NOMO-1 (cell line): Measurements from ENCODE around the gene GAP43.

Source experiments
- DNase-seq, 2 experiments: peaks; one replicate each; lab custom pipeline; 2025; ENCODE audit not compliant: unreplicated experiment in 2 of 2; lab: John Stamatoyannopoulos, UW

GAP43 gene

DNA sequence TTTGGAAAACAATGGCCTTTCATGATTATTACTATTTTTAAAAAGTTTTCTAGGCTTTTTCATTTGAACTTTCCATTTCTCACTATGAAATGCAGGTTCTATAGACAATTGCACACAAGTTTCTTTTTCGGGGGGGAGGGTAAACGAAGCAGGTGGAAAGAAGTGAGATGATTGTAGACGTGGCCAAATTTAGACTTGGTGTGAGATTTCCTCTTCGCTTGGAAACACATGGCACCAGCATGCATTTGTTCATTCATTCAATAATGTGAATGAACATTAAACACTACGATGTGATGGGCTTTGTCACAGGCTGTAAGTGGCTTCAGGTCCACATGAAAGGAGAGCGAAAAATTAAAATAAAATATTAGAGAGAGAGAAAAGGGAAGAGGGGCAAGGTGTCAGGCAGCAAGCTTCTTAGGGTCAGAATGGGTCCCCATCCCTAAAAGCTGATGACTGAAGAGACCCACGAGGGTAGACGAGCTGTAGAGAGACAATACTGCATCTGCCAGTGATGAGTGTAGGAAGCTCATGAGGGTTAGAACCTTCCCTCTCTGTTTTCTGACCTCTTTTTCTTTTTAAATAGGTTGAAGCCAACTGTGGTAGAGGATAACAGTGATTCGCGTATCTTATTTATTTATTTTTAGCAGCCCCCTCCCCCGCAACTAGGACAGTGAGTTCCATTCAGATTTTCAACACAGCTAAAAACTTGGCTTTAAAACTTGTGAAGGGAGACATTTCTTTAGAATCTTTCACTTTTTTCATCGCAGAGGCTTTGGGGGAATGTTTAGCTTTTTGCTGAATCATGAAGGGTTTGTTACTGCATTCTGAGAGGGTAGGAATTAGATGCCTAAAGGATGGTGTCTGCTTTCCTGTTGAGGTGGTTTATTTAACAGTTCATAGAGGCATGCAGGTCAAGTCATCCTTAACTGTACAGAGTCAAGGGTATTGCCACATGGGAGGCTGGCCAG lies 36.2 kb downstream of the GAP43 start:
- DNase-seq = no peak

DNA sequence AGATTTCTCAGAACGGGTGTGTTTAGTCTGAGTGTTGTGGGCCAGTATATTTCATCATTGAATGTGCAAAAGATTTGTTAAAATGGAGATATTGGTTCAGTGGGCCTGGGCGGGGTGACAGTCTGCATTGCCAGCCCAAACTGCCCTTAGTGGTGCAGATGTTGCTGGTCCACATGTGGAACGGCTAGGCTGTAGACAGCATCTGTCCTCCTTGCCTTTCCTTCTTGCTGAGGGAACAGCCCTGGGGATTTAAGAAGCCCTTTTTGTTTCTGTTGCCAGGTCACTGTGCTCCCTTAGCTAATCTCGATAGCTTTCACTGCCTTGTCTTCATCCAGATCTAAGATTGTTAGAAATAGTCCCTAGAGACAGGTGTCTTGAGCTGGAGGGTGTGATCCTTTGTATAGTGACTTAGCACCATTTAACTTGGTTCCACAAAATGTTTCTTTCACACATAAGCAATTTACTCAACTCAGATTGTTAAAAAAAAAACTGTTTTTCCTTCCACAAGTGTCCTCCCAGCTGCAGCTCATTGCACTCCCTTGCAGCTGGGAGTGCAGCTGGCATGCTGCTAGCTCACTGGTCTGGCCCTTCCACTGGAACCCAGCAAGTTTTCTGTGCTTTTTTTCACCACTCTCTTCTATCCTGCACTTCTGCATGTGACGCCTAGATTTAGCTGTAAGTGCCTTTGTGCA lies 37.5 kb downstream of the GAP43 start:
- DNase-seq = no peak

DNA sequence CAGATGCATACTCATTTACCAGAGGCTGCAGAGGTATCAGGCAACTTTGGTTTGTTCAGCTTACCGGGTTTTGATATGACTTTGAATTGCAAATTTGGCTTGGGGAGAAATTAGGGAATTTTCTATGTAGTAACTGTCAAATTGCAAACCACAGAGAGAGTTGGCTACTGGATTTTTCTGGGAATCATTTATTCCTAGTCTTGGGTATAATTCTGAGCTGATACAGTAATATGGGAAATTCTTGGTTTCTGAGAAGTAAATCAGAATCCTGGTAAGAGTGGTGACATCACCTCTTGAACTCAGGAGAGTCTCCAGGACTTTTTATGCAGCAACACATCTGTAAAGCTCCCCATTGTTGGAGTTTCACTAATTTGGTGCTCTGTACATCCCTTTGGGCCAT lies 39.0 kb downstream of the GAP43 start:
- DNase-seq = no peak

DNA sequence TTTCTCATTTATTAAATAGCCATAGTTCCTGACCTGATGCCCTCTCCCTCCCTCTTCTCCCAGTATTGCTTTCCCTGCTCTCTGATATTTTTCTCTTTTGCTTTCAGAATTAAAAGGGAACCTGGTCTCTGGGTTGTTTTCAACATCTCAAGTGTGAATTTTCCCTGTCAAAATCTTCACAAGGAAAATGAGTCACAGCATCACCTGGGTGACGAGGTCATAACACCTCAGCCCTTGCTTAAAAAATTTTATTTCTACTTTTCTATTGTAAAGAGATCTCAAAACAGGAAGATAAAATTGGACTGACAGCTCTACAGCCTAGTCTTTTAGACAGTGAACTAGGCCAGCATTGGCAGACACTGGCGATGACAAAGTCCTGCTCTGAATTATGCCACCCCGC lies 40.1 kb downstream of the GAP43 start:
- no peak for DNase-seq

DNA sequence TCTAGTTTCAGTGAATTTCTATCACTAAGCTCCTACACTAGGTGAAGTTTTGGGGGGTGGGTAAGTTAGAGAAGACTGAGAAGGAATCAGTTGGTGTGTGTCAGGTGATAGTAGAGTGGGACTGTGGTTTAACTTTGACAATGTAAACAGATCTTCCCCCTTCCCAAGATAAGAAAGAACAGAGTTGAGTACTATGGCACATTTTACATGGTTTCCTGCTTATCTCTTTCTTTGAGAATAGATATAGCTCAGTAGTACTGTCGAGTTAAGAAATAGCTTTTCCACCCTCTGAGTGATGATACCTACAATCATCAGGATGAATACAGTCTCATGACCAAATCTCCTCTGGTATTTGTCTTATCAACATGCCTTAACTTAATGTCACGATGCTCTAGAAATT lies 42.8 kb downstream of the GAP43 start:
- DNase-seq = no peak

DNA sequence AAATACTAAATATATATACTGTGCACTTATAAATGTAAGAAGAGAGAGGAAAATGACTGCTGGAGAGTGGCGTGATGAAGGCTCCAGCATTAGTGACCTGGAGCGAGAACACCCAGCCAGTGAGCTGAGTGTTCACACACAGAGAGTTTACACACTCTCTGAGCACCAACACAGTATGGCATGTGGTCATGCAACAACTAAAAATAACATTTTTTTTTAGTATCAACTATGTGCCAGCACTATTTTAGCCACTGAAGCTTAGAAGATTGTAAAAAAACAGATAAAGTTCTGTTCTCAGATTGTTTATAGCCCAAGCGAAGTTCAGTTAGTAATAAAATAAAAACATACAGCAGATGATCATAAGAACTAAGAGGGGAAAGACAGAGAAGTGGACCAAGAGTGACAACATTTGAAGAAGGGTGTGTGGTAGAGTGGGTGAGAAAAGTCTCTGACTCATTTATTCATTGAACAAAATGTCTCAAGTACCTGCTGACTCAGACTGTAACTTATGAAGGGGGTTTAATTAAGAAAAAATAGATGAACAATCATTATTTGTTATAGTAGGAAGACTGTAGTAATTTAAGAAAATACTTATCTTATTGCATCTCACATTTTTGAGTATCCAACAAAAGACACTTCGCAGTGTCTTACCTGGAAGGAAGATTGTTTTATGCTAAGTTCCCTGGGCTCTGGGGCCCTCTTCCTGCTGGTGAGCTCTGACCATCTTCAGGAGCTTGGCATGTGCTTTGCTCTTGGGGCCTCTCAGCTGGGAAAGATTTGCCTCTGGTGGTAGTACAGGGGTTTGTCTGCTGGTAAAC lies 43.8 kb downstream of the GAP43 start:
- DNase-seq = no peak

DNA sequence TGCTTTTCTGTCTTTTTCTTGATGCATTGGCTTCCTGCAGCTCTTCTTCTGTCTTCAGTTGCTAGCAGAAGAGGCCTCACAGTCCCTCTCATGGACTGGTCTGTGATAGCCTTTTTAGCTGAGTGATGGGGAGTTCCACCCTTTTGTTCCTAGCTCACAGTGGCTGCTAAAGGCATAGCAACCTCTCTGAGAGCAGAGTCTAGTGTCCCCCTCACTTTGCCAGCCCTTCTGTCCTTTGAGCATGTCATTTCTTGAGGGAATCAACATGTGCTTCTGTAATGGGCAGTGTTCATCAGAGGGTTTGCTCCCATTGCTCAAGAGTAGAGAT lies 44.4 kb downstream of the GAP43 start:
- no peak for DNase-seq

DNA sequence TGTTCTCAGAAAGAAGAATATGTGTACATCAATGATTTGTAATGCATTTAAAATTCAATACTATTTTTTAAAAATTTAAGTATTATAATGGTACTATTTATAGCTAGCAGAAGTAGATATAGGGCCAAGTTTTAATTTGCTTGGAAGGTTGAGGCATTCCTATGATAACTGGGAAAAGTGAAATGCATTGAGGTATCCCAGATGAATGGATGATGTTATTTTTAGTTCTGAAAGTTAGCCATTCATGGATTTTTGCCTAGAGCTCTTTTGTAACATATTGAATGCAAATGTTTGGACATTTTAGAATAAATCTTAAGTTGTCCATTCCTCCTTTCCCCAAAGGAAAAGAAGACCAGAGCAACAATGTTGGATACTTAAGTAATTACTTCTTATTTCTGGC lies 47.6 kb downstream of the GAP43 start:
- no peak for DNase-seq

DNA sequence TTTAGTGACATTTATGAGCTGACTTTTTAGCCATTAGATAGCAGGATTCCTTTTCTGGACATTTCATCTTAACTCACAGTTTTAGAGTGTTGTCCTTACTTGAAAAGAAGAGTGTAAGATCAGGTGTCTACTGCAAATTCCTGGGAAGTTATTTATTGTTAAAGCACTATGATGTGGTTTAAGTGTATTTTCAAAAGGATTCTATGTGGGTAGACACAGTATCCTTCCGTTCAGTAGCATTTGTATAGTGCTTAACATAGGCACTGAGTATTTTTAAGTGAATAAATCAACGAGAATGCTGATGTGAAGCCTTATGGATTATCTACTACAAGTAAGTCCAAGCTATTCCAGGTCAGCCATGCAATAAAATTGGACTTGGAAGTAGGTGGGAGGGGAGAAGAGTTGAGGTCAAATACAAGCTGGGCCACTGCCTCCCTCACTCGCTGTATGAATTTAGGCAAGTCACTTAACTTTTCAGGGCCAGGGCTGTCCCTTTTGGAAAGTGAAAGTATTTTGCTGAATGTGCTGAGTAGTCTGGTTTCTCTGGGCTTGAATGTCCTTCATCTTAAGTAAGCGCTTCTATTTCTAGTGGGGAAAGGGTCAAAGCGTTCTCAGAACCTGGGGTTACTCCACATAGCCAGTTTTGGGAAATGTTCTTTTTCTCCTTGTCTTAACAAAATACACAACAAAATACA lies 48.6 kb downstream of the GAP43 start:
- DNase-seq = peak in 1 of 2 experiments; percentile 2

DNA sequence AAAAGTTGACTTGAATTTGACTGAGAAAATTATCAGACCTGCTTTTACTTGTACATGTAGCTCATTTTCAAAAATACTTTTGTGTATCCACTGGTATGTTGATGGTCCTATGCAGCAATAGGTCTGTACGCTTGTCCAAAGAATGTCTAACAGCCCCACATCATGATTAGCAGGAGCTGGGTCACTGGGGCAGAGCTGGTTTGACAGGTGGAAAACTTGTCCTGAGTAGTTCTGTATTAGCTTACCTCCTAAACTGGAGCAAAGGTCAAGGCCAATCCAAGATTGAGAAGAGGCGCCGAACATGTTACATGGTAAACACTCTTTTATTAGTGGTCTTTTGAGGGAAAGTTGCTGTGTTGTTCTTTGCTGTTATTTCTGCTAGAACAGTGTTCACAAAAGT lies 50.6 kb downstream of the GAP43 start:
- DNase-seq = no peak

DNA sequence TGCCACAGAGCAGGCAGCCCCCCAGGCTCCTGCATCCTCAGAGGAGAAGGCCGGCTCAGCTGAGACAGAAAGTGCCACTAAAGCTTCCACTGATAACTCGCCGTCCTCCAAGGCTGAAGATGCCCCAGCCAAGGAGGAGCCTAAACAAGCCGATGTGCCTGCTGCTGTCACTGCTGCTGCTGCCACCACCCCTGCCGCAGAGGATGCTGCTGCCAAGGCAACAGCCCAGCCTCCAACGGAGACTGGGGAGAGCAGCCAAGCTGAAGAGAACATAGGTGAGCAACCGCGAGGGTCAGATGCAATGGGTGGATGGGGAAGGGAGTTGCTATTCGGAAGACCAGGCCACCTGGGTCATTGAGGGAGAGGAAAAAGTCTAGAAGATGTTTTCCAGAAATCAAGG lies 53.0 kb downstream of the GAP43 start:
- no peak for DNase-seq

DNA sequence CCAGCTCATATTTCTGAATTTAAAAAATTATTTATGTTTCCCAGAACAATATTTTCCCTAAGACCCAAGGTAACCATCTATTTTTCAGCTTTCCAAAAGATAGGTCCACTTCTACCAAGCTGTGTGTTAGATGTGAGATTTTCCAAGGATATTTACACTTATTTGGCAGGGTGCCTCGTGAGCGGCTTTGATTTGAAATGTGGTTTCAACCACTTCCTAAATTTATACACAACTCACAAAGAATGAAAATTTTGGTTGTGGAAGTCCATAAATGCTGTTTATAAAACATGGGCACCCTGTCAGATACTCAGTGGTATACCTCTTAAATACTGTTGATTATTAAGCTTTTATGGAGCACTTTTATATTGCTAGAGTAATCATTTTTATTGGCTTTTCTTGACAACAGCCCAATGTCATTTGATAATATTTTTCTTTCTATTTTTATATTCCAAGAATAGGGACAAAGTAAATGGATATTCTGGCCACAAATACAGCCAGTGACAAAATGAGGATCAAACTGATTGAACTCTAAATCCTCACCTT lies 57.6 kb downstream of the GAP43 start:
- DNase-seq = no peak

DNA sequence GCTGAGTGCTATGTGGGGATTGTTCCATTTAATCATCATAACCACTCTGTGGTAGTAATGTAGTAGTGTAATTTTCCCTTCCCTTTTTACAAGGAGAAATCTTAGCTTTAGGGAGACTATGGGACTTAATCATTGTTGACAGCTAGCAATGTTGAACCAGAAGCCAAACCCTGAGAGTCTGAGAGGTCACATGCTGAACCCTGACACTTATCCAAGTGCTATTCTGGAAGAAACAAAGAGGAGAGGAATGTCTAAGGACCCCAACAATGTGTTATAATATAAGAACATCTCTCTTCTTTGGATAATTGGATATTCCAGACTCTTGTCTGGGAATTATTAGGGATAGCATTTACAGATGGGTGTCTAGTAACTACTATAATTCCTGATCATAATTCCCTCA lies 58.4 kb downstream of the GAP43 start:
- DNase-seq = no peak

DNA sequence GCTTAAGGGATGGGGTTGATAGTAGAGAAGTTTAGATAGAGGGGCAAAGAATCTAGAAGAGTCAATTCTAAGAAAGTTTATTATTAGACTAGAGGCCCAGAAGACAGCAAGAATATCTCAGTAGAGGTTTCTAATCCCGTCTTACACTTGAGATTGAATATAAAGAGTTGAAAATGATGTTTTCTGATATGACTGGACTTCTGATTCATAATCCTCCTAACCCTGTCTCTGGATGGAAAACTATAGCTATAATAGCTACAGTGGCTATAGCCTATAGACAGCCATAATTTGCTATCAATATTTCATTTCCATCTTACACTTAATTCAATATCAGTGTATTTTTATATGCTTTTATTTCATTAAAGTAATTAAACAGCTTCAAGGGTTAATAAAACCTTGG lies 60.0 kb downstream of the GAP43 start:
- DNase-seq = no peak

DNA sequence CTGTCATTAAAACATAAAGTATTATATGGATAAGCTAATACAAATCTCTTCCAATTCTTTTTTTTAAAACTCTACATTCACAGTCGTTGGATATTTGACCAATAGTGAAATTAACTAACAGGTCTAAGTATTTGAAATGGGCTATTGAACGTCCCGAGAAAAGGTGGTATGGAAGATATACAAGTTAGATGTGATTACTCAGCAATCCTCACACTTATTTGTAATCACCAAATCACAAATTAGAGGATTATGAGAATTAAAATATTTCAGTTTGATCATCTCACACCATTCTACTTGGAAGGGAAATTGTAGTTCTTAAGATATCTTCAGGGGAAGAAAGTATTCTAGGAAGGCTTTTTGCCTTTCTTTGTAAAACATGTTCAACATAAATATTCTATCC lies 60.5 kb downstream of the GAP43 start:
- DNase-seq = no peak

DNA sequence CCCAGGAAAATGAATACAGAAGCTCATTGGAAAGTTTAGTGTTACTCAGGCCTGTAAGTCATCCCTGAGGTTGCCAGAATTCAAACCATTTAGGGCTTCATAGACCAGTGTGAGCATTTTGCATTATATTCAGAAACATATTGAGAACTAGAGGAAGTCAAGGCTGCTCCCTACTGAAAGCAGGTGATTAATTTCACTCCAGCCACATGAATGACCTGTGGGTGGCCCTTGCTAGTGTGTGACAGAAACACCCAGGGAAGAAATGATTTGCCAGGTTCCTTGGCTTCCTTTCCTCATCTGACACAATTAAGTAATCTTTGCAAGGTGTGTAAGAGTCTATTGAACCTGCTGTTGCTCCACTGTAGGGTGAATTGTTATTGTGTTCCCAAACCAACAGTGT lies 61.8 kb downstream of the GAP43 start:
- no peak for DNase-seq

DNA sequence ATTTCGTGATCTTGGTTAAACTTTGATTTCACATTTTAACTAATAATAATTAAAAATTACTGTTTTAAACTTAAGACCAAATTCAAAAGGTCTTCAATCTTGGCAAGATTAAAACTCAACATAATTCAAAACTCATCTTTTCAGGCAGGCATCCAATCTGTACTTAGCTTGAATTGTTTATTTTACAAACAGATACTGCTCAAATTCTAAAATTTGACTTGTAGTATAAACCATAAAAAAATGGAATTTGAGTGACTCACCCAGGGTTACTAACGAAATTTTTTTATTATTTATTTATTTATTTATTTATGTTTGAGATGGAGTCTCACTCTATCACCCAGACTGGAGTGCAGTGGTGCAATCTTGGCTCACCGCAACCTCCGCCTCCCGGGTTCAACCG lies 64.4 kb downstream of the GAP43 start:
- no peak for DNase-seq

DNA sequence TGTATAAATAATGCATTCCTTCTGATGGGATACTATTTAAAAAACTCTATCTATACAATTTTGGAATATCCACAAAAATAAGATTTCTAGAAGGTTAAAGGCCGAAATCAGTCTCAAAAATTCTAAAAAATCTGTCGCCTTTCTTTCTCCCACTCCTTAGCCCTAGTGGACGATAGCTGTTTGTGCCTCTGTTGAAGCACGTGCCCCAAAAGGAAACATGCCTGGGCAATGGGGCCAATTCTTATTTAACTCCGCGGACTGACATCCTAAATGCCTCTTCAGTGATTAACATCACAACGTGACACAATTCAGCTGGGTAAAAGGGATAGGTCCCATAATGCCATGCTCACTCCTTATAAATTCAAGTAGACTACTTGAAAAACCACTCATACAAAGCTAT lies 65.1 kb downstream of the GAP43 start:
- DNase-seq = no peak

DNA sequence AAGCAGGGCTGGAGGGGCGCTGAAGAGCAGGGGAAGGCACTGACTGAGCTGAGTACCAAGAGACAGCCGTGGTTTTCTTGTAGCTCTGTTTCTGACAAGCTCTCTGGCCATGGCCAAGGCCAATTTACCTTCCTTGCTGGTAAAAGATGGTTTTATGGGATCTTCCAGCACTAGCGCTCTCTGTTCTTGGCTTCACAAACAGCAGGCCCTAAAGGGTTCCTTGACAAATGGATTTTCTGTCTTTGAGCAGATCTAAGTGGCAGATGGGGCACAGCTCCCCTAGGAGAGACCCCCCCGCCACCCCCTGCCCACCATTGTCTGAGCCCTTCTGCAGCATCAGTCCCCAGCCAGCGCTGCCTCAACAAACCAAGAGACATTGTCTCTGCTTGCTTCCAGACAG lies 66.6 kb downstream of the GAP43 start:
- DNase-seq = no peak

DNA sequence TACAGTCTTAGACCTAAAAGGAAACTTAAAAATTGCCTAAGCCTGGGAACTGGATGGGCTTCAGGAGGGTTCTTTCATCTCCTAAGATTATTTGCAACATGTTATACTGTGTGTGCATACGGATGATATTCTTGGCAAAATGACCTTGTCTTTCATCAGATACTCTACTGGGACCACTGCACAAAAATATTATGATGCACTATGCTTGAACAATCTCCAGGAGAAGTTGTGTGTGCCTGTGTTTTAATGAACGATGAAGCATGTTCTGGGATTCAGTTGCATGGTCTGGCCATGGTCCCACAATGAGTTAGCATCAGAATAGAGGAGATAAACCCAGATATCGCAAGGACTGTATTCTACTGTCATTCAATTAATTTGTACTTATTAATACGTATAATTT lies 68.7 kb downstream of the GAP43 start:
- DNase-seq = no peak
